GM23338 (cell line): ENCODE measurements around the gene DPEP2NB.

Experiments
- CTCF ChIP-seq, 2 experiments: fragments of 200-600 bp in 1 of 2; sonication (generic) in 1 of 2; conservative IDR thresholded peaks; 2 replicates each; pipeline versions ENCODE4 v1.5.1 to v1.6.1; 2016 to 2017; ENCODE audit warnings: antibody characterized with exemption in 2 of 2, low read depth in 2 of 2, mild to moderate bottlenecking in 2 of 2, moderate library complexity in 1 of 2
- POLR2AphosphoS5 ChIP-seq: IDR thresholded peaks from 2 replicates; pipeline ENCODE4 v1.6.1; 2016; ENCODE audit warnings: antibody characterized with exemption, low read depth
- REST ChIP-seq: IDR thresholded peaks from one replicate; pipeline ENCODE4 v1.6.1; 2018; ENCODE audit warnings: antibody characterized with exemption; ENCODE audit not compliant: unreplicated experiment

GRCh38 chr16:67999985-68000384 lies 15.7 kb downstream of the DPEP2NB start:
- TF ChIP-seq CTCF (conservative IDR thresholded peaks at IDR 0.05; ENCODE audit: low read depth in 2 of 2) (no peak), REST (no peak), POLR2AphosphoS5 (no peak)
